K562 (cell line): Measurements from ENCODE around the gene FDX2. TPM values are rescaled to one million over a fixed set of nuclear protein-coding genes. Genes with fewer than 3 reads are reported as not detected.

Source experiments
- CBX2 ChIP-seq: fragments of 200-600 bp; sonication (generic); IDR thresholded peaks from one replicate; pipeline ENCODE4 v1.6.1; 2012; ENCODE audit warnings: mild to moderate bottlenecking, low read length, inconsistent platforms; ENCODE audit not compliant: insufficient read depth, poor library complexity, severe bottlenecking
- CEBPG ChIP-seq, 3 experiments: fragments of 200-800 bp in 1 of 3; sonication (Bioruptor generic) in 1 of 3; sonication (generic) in 1 of 3; formaldehyde crosslinking in 1 of 3; IDR thresholded peaks in 2 of 3; conservative IDR thresholded peaks in 1 of 3; 2 replicates each; pipeline versions ENCODE4 v1.6.1 to v1.8.0; 2016 to 2022; ENCODE audit warnings: missing compliant biosample characterization in 2 of 3, missing genetic modification characterization in 2 of 3, mild to moderate bottlenecking in 1 of 3, missing genetic modification reagents in 1 of 3
- DDX20 ChIP-seq: fragments of 450-650 bp; IDR thresholded peaks from 2 replicates; pipeline ENCODE4 v1.6.1; 2016; ENCODE audit warnings: missing genetic modification characterization, low read depth, mild to moderate bottlenecking, missing compliant biosample characterization, moderate library complexity
- MAFG ChIP-seq: fragments of 450-650 bp; conservative IDR thresholded peaks from 2 replicates; pipeline ENCODE4 v1.6.1; 2016; ENCODE audit warnings: missing genetic modification characterization, missing compliant biosample characterization
- MCM3 ChIP-seq: fragments of 450-650 bp; IDR thresholded peaks from 2 replicates; pipeline ENCODE4 v1.6.1; 2016
- MXI1 ChIP-seq: IDR thresholded peaks from 2 replicates; pipeline ENCODE4 v1.6.1; 2011; ENCODE audit warnings: low read depth, mild to moderate bottlenecking, improper control_type of control experiment, low read length
- PML ChIP-seq: IDR thresholded peaks from 2 replicates; pipeline ENCODE4 v1.6.1; 2012; ENCODE audit warnings: low read length, inconsistent platforms
- polyA plus RNA-seq, 8 experiments: library from polyadenylated mRNA; depleted of rRNA in 4 of 8; stranded (reverse) in 5 of 8; unstranded in 3 of 8; fragments of >200 nt; fragmentation: Nextera tagmentation in 2 of 8; fragmentation: Illumina TruSeq in 1 of 8; extraction: Ambion mirVana in 2 of 8; extraction: Trizol in 1 of 8; gene quantifications; 2 replicates each; pipeline versions ENCODE4 v1.2.1 to v1.2.3, GENCODE V29; 2011 to 2014; ENCODE audit warnings: inconsistent platforms in 1 of 8, missing spikeins in 1 of 8
- total RNA-seq, 7 experiments: library from RNA; depleted of rRNA in 6 of 7; stranded (reverse); fragments of >200 nt in 6 of 7; fragmentation: Illumina TruSeq in 2 of 7; extraction: Trizol in 2 of 7; gene quantifications; 2 replicates each; pipeline versions ENCODE4 v1.2.1 to v1.2.3, GENCODE V29; 2011 to 2021; ENCODE audit warnings: low replicate concordance in 1 of 7
- TF ChIP-seq, protein P1 (sequence below): fragments of 450-650 bp; formaldehyde crosslinking; IDR thresholded peaks from 2 replicates; pipeline ENCODE4 v1.4.0; 2020; ENCODE audit warnings: mild to moderate bottlenecking, moderate library complexity
- TF ChIP-seq, protein P2 (sequence below), 2 experiments: fragments of 450-650 bp; conservative IDR thresholded peaks; 2 replicates each; pipeline ENCODE4 v1.6.1; 2017; ENCODE audit warnings: mild to moderate bottlenecking in 2 of 2, moderate library complexity in 2 of 2
- TF ChIP-seq, protein P3 (sequence below): fragments of 450-650 bp; IDR thresholded peaks from 2 replicates; pipeline ENCODE4 v1.6.1; 2016; ENCODE audit warnings: missing biosample characterization, missing genetic modification characterization
- TF ChIP-seq, protein P4 (sequence below): fragments of 250-450 bp; sonication (Bioruptor Pico); IDR thresholded peaks from 2 replicates; pipeline ENCODE4 v1.5.0; 2022; ENCODE audit warnings: mild to moderate bottlenecking
- TF ChIP-seq, protein P5 (sequence below): fragments of 450-650 bp; IDR thresholded peaks from 2 replicates; pipeline ENCODE4 v1.6.1; 2018; ENCODE audit not compliant: partially characterized antibody

FDX2 gene
- total and polyA plus RNA-seq, 9 of the 15 experiments (the other 6 are each of a cell fraction or from before 2014, with no cell fraction given): 2.5 to 49.8 (median 29.7) TPM

DNA sequence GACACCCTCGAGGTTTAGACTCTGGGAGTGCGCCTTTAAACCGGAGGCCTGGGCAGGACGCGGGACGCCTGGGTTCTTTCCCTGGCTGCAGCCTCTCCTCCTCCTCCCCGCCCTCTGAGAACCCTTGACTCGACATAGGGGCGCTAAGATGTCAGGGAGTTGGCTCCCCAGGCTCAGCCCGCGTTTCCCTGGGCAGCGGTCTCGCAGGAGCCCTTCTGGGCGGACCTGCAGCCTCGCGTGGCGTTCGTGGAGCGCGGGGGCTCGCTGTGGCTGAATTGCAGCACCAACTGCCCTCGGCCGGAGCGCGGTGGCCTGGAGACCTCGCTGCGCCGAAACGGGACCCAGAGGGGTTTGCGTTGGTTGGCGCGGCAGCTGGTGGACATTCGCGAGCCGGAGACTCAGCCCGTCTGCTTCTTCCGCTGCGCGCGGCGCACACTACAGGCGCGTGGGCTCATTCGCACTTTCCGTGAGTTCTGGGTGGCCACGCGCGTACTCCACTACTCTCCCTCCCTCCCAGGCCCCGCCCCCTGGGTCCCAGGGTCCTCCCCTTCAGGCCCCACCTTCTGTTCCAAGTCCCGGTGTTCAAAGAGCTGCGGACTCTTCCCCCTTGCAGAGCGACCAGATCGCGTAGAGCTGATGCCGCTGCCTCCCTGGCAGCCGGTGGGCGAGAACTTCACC is 24.8 kb downstream of the FDX2 start (continued):
- peak; percentile 33; the same call in 1 of the 2 replicates for TF ChIP-seq PML
- TF ChIP-seq CBX2: no peak
- TF ChIP-seq MAFG (tag): no peak
- TF ChIP-seq, protein P1, sequence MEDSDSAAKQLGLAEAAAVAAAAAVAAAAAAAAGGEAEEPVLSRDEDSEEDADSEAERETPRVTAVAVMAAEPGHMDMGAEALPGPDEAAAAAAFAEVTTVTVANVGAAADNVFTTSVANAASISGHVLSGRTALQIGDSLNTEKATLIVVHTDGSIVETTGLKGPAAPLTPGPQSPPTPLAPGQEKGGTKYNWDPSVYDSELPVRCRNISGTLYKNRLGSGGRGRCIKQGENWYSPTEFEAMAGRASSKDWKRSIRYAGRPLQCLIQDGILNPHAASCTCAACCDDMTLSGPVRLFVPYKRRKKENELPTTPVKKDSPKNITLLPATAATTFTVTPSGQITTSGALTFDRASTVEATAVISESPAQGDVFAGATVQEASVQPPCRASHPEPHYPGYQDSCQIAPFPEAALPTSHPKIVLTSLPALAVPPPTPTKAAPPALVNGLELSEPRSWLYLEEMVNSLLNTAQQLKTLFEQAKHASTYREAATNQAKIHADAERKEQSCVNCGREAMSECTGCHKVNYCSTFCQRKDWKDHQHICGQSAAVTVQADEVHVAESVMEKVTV (CRISPR knock-in tag): 0 out of 2 replicates have a peak, but pooled peaks have one; percentile 18
- TF ChIP-seq, protein P2, sequence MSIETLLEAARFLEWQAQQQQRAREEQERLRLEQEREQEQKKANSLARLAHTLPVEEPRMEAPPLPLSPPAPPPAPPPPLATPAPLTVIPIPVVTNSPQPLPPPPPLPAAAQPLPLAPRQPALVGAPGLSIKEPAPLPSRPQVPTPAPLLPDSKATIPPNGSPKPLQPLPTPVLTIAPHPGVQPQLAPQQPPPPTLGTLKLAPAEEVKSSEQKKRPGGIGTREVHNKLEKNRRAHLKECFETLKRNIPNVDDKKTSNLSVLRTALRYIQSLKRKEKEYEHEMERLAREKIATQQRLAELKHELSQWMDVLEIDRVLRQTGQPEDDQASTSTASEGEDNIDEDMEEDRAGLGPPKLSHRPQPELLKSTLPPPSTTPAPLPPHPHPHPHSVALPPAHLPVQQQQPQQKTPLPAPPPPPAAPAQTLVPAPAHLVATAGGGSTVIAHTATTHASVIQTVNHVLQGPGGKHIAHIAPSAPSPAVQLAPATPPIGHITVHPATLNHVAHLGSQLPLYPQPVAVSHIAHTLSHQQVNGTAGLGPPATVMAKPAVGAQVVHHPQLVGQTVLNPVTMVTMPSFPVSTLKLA (conservative IDR thresholded peaks at IDR 0.05): peak; percentile 39 to 81
- TF ChIP-seq, protein P3, sequence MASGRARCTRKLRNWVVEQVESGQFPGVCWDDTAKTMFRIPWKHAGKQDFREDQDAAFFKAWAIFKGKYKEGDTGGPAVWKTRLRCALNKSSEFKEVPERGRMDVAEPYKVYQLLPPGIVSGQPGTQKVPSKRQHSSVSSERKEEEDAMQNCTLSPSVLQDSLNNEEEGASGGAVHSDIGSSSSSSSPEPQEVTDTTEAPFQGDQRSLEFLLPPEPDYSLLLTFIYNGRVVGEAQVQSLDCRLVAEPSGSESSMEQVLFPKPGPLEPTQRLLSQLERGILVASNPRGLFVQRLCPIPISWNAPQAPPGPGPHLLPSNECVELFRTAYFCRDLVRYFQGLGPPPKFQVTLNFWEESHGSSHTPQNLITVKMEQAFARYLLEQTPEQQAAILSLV (tag): no peak
- TF ChIP-seq MCM3: no peak
- no peak for TF ChIP-seq CEBPG (CRISPR knock-in tag; IDR thresholded peaks at IDR 0.05)
- TF ChIP-seq CEBPG (tag; conservative IDR thresholded peaks at IDR 0.05 in 1 of 2, IDR thresholded peaks at IDR 0.05 in 1 of 2): no peak
- TF ChIP-seq, protein P4, sequence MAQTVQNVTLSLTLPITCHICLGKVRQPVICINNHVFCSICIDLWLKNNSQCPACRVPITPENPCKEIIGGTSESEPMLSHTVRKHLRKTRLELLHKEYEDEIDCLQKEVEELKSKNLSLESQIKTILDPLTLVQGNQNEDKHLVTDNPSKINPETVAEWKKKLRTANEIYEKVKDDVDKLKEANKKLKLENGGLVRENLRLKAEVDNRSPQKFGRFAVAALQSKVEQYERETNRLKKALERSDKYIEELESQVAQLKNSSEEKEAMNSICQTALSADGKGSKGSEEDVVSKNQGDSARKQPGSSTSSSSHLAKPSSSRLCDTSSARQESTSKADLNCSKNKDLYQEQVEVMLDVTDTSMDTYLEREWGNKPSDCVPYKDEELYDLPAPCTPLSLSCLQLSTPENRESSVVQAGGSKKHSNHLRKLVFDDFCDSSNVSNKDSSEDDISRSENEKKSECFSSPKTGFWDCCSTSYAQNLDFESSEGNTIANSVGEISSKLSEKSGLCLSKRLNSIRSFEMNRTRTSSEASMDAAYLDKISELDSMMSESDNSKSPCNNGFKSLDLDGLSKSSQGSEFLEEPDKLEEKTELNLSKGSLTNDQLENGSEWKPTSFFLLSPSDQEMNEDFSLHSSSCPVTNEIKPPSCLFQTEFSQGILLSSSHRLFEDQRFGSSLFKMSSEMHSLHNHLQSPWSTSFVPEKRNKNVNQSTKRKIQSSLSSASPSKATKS (CRISPR knock-in tag): no peak
- TF ChIP-seq DDX20 (tag): no peak
- TF ChIP-seq, protein P5, sequence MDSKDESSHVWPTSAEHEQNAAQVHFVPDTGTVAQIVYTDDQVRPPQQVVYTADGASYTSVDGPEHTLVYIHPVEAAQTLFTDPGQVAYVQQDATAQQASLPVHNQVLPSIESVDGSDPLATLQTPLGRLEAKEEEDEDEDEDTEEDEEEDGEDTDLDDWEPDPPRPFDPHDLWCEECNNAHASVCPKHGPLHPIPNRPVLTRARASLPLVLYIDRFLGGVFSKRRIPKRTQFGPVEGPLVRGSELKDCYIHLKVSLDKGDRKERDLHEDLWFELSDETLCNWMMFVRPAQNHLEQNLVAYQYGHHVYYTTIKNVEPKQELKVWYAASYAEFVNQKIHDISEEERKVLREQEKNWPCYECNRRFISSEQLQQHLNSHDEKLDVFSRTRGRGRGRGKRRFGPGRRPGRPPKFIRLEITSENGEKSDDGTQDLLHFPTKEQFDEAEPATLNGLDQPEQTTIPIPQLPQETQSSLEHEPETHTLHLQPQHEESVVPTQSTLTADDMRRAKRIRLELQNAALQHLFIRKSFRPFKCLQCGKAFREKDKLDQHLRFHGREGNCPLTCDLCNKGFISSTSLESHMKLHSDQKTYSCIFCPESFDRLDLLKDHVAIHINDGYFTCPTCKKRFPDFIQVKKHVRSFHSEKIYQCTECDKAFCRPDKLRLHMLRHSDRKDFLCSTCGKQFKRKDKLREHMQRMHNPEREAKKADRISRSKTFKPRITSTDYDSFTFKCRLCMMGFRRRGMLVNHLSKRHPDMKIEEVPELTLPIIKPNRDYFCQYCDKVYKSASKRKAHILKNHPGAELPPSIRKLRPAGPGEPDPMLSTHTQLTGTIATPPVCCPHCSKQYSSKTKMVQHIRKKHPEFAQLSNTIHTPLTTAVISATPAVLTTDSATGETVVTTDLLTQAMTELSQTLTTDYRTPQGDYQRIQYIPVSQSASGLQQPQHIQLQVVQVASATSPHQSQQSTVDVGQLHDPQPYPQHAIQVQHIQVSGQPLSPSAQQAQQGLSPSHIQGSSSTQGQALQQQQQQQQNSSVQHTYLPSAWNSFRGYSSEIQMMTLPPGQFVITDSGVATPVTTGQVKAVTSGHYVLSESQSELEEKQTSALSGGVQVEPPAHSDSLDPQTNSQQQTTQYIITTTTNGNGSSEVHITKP: no peak
- TF ChIP-seq MXI1: peak; percentile 53; the same call in 1 of the 2 replicates
